Medulla oblongata (tissue), 1 donor: Measurements from ENCODE around the gene ADGB.
"Not testable (repeated sequence)": the region's sequence is repeated elsewhere in the genome, so short reads cannot be mapped to it uniquely, and the experiment has no call there.

Experiments
- DNase-seq: peaks from one replicate; pipeline ENCODE4 v3.0.0-alpha.2; 2015; ENCODE audit errors: extremely low spot score

Gene ADGB

GRCh38 chr6:146815511-146816462, 217.0 kb downstream of the ADGB start:
- not testable (repeated sequence) for DNase-seq

- DNase-seq = no peak
These were observed 221.0 kb downstream of the ADGB start for GRCh38 chr6:146819596-146820320.

GRCh38 chr6:146827216-146827928, 228.6 kb downstream of the ADGB start:
- DNase-seq = no peak

- no peak for DNase-seq
These were observed 231.2 kb downstream of the ADGB start for GRCh38 chr6:146829792-146830565.

GRCh38 chr6:146833157-146833556, 234.4 kb downstream of the ADGB start:
- no peak for DNase-seq

GRCh38 chr6:146840216-146840615, 241.4 kb downstream of the ADGB start:
- no peak for DNase-seq

- no peak for DNase-seq
These were observed 241.9 kb downstream of the ADGB start for GRCh38 chr6:146840641-146841040.

GRCh38 chr6:146847426-146847825, 248.7 kb downstream of the ADGB start:
- DNase-seq = no peak

GRCh38 chr6:146850238-146850896, 251.6 kb downstream of the ADGB start:
- DNase-seq = no peak

GRCh38 chr6:146850981-146851380, 252.2 kb downstream of the ADGB start:
- no peak for DNase-seq

- DNase-seq = no peak
These were observed 253.1 kb downstream of the ADGB start for GRCh38 chr6:146851837-146852236.

- DNase-seq = not testable (repeated sequence)
These were observed 255.9 kb downstream of the ADGB start for GRCh38 chr6:146854521-146855255.

- DNase-seq = no peak
These were observed 257.1 kb downstream of the ADGB start for GRCh38 chr6:146855889-146856288.

- DNase-seq = no peak
These were observed 257.5 kb downstream of the ADGB start for GRCh38 chr6:146856296-146856695.

GRCh38 chr6:146857180-146857979, 258.6 kb downstream of the ADGB start:
- peak; percentile 91 for DNase-seq

GRCh38 chr6:146857980-146858347, 259.2 kb downstream of the ADGB start:
- DNase-seq = peak; percentile 69

GRCh38 chr6:146859206-146859605, 260.4 kb downstream of the ADGB start:
- DNase-seq = no peak

- DNase-seq = no peak
These were observed 261.2 kb downstream of the ADGB start for GRCh38 chr6:146859795-146860495.

GRCh38 chr6:146860583-146860982, 261.8 kb downstream of the ADGB start:
- DNase-seq = no peak
